OCI-M2 (cell line): ENCODE data around the gene ARVCF.
"Not testable (repeated sequence)": the region's sequence is repeated elsewhere in the genome, so short reads cannot be mapped to it uniquely, and the experiment has no call there.

ENCODE experiments used
- DNase-seq: peaks from one replicate; lab custom pipeline; 2025; ENCODE audit not compliant: unreplicated experiment; lab: John Stamatoyannopoulos, UW

Gene ARVCF

GRCh38 chr22:19937616-19938473 is 78.8 kb downstream of the ARVCF start:
- DNase-seq, result no peak

- no peak for DNase-seq
Observed at GRCh38 chr22:19936513-19936912, 80.1 kb downstream of the ARVCF start.

- not testable (repeated sequence) for DNase-seq
Observed at GRCh38 chr22:19935123-19935718, 81.4 kb downstream of the ARVCF start.

GRCh38 chr22:19933341-19934241 is 83.0 kb downstream of the ARVCF start:
- no peak for DNase-seq

GRCh38 chr22:19932367-19933206 is 84.0 kb downstream of the ARVCF start:
- no peak for DNase-seq

- DNase-seq, result no peak
Observed at GRCh38 chr22:19931514-19931913, 85.1 kb downstream of the ARVCF start.

- no peak for DNase-seq
Observed at GRCh38 chr22:19930551-19931486, 85.8 kb downstream of the ARVCF start.

- no peak for DNase-seq
Observed at GRCh38 chr22:19929586-19930550, 86.8 kb downstream of the ARVCF start.

GRCh38 chr22:19928207-19928606 is 88.4 kb downstream of the ARVCF start:
- DNase-seq, result no peak

GRCh38 chr22:19927696-19928095 is 88.9 kb downstream of the ARVCF start:
- no peak for DNase-seq

GRCh38 chr22:19926028-19926427 is 90.6 kb downstream of the ARVCF start:
- not testable (repeated sequence) for DNase-seq

- DNase-seq, result no peak
Observed at GRCh38 chr22:19923914-19924513, 92.6 kb downstream of the ARVCF start.

GRCh38 chr22:19921544-19922081 is 95.0 kb downstream of the ARVCF start:
- DNase-seq, result no peak
